ENCODE results near the gene HEBP1.
"Not testable (repeated sequence)": the region's sequence is repeated elsewhere in the genome, so short reads cannot be mapped to it uniquely, and the experiment has no call there.

Gene HEBP1

DNA sequence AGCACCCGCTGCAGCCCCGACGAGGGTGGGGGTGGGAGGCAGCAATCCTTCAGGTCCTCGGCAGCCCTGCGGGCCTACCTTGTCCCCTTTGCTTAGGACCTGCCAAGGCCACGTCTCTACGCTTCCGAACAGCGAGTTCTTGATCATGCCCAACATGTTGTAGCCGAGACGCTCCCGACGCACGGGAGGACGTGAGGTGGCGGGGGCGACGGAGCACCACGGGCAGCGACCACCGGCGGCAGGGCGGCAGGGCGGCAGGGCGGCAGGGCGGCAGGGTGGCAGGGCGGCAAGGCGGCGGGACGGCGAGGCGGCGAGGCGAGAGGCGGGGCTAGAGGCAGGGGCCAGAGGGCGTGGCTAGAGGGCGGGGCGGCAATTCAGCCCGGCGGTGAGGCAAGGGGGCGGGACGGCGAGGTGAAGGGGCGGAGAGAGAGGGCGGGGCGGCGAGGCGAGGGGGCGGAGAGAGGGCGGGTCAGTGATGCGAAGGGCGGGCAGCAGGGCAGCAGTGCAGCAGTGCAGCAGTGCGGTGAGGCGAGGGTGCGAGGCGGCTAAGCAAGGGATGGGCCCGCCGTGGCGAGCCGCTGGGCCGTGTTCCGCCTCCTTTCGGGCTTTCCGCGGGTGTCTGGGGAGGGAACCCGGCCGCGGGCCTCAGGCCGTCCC lies at the start of gene HEBP1:
Gene HEBP1, minus strand, starts transcription at position 307 of the 657 bp plus-strand sequence. Its CDS starts 151 bp downstream, at position 156.
- peak; percentile 96 for DNase-seq

GRCh38 chr12:13049816-13050215 lies 49.8 kb upstream of the HEBP1 start:
- no peak for DNase-seq

- DNase-seq = no peak
Observed at GRCh38 chr12:13046964-13047363, 46.9 kb upstream of the HEBP1 start.

DNA sequence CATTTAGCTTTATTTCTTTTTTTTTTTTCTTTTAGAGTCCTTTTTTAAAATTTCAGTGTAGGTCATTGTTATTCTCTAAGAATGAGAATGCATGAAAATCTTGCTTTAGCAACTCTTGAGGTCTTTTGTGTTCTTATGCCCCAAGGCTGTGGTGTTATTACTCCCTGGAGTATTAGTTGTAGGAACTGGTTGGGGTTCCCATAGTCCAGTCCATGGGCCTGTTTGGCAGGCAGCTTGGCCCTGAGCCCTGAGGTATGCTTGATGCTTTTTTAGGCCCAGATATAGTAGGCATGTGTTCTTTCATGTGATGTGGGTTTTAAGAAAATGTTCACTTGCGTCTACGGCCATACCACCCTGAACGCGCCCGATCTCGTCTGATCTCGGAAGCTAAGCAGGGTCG lies 45.8 kb upstream of the HEBP1 start:
- DNase-seq = no peak

- DNase-seq = no peak
Observed at GRCh38 chr12:13044906-13045299, 44.8 kb upstream of the HEBP1 start.

- DNase-seq = peak; percentile 60
Observed at GRCh38 chr12:13044002-13044905, 44.2 kb upstream of the HEBP1 start, which contains the start of gene FAM234B. FAM234B (plus strand) TSS chr12:13044381; CDS start chr12:13044404, 23 bp downstream.

- DNase-seq = no peak
Observed at GRCh38 chr12:13042666-13043230, 42.7 kb upstream of the HEBP1 start.

GRCh38 chr12:13041224-13041623 lies 41.2 kb upstream of the HEBP1 start:
- DNase-seq = no peak

- no peak for DNase-seq
Observed at GRCh38 chr12:13039328-13039956, 39.4 kb upstream of the HEBP1 start.

- DNase-seq = no peak
Observed at GRCh38 chr12:13038491-13039161, 38.6 kb upstream of the HEBP1 start.

GRCh38 chr12:13036881-13037280 lies 36.8 kb upstream of the HEBP1 start:
- no peak for DNase-seq

DNA sequence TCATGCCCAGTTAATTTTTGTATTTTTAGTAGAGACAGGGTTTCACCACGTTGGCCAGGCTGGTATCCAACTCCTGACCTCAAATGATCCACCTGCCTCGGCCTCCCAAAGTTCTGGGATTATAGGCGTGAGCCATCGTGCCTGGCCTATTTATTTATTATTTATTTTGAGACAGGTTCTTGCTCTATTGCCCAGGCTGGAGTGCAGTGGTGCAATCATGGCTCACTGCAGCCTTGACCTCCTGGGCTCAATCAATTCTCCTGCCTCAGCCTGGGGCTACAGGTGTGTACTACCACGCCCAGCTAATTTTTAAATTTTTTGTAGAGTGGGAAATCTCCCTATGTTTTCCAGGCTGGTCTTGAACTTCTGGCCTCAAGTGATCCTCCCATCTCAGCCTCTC lies 35.3 kb upstream of the HEBP1 start:
- DNase-seq = not testable (repeated sequence)

- DNase-seq = no peak
Observed at GRCh38 chr12:13033476-13033875, 33.4 kb upstream of the HEBP1 start.

GRCh38 chr12:13032164-13032563 lies 32.1 kb upstream of the HEBP1 start:
- no peak for DNase-seq

DNA sequence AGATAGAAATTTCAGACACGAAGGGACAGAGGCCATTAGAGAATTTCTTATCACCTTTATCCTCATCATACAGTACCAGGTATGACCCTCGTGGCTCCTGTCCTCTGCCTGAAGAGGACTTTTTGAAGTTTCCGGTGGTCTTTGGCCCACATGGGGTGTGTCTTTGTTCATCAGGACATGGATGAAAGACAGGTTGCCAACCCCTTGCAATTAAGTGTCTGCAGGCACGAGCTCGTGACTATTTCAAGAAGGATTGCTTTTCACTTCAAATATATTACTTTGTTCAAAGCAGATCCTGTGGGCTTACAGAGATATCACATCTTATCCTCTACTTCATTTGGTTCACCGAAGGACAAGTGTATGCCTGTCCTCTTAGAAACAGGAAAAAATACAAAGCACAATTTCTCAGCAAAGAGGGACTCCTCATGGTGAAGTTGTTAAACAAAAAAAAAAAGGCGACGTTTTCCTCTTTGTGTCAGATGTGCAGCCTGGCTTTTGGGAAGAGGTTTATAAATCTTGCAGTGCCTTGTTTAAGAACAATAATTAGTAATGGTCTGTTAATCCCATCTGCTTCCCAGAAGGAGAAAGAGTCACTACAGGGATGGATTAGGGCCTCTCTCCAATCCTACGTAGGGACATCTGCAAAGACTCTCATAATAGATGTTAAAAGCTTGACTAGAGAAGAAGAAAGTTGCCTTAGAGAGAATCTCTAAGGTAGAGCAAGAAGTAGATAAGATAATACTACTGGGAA lies 30.7 kb upstream of the HEBP1 start:
- DNase-seq = no peak

- no peak for DNase-seq
Observed at GRCh38 chr12:13028825-13029570, 28.9 kb upstream of the HEBP1 start.

DNA sequence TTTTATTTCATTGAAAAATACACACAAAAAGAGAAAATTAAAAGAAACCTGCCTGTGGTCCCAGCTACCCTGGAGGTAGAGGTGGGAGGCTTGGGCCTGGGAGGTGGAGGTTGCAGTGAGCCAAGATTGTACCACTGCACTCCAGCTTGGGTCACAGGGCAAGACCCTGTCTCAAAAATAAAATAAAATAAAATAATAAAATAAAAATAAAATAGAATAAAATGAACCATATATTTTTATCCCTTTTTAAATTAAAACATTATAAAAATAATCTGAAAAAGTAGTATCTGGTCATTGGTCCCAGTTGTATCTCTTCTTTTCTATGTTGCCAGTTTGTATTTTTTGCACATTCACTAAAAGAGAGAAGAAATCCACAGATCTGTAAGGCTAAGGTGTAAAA lies 27.4 kb upstream of the HEBP1 start:
- DNase-seq = no peak

GRCh38 chr12:13027032-13027431 lies 27.0 kb upstream of the HEBP1 start:
- DNase-seq = no peak

- no peak for DNase-seq
Observed at GRCh38 chr12:13026286-13026685, 26.2 kb upstream of the HEBP1 start.

DNA sequence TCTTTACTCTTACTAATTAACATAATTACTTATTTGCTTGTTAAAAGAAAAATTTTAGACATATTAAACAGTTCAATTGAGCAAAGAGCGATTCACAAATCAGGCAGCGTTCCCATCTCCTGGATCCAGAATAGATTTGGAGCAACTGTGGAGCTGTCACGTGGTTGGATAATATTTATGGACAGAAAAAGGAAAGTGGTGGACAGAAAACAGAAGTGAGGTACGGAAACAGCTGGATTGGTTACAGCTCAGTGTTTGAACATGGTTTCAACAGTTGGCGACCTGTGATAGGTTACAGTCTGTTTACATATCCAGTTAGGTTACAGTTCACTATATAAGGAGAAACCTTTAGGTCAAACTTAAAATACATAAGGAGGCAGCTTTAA lies 24.5 kb upstream of the HEBP1 start:
- DNase-seq = no peak
